Liver (tissue), 9 donors: ENCODE data around the gene MAN1C1. TPM values are rescaled to one million over a fixed set of nuclear protein-coding genes. Genes with fewer than 3 reads are reported as not detected.

Source experiments
- DNase-seq: peaks from one replicate; pipeline ENCODE4 v3.0.0-alpha.2; 2017; ENCODE audit warnings: low spot score
- H3K27ac ChIP-seq, 2 donors: one replicate each; pipeline ENCODE4 v1.7.0; 2013; ENCODE audit warnings: inconsistent platforms in 2 of 2, low read length in 2 of 2, control low read depth in 1 of 2, low read depth in 1 of 2, mild to moderate bottlenecking in 1 of 2
- H3K27me3 ChIP-seq, 4 donors: one replicate each; pipeline versions ENCODE4 v1.6.1 to v1.7.0; 2013; ENCODE audit warnings: low read length in 3 of 4, inconsistent platforms in 1 of 4, mild to moderate bottlenecking in 1 of 4, moderate library complexity in 1 of 4; ENCODE audit not compliant: control insufficient read depth in 4 of 4, insufficient read depth in 4 of 4
- H3K36me3 ChIP-seq, 4 donors: one replicate each; pipeline versions ENCODE4 v1.6.1 to v1.7.0; 2013; ENCODE audit warnings: low read length in 3 of 4, mild to moderate bottlenecking in 3 of 4, low read depth in 1 of 4, moderate library complexity in 1 of 4; ENCODE audit not compliant: control insufficient read depth in 4 of 4, insufficient read depth in 3 of 4
- H3K4me1 ChIP-seq, 4 donors: one replicate each; pipeline versions ENCODE4 v1.6.1 to v1.7.0; 2013; ENCODE audit warnings: low read length in 3 of 4, mild to moderate bottlenecking in 3 of 4, moderate library complexity in 1 of 4; ENCODE audit not compliant: control insufficient read depth in 4 of 4, insufficient read depth in 4 of 4
- H3K4me3 ChIP-seq, 3 donors: one replicate each; pipeline versions ENCODE4 v1.6.1 to v1.7.0; 2013; ENCODE audit warnings: low read length in 3 of 3, control low read depth in 1 of 3, low read depth in 1 of 3, mild to moderate bottlenecking in 1 of 3
- H3K9ac ChIP-seq, 2 donors: one replicate each; pipeline ENCODE4 v1.7.0; 2013; ENCODE audit warnings: low read length in 2 of 2, mild to moderate bottlenecking in 2 of 2, moderate library complexity in 2 of 2, control low read depth in 1 of 2, low read depth in 1 of 2
- H3K9me3 ChIP-seq, 4 donors: one replicate each; pipeline versions ENCODE4 v1.6.1 to v1.7.0; 2013; ENCODE audit warnings: low read length in 3 of 4; ENCODE audit not compliant: control insufficient read depth in 4 of 4
- EGR1 ChIP-seq, 2 donors: IDR thresholded peaks; 2 replicates each; pipeline ENCODE4 v1.6.1; 2016 to 2018; ENCODE audit warnings: antibody characterized with exemption in 2 of 2, low read depth in 2 of 2
- FOXA1 ChIP-seq: IDR thresholded peaks from 2 replicates; pipeline ENCODE4 v1.6.1; 2016; ENCODE audit warnings: antibody characterized with exemption
- GABPA ChIP-seq, 2 donors: IDR thresholded peaks in 1 of 2; conservative IDR thresholded peaks in 1 of 2; 2 replicates each; pipeline ENCODE4 v1.6.1; 2016; ENCODE audit warnings: antibody characterized with exemption in 2 of 2, mild to moderate bottlenecking in 1 of 2, moderate library complexity in 1 of 2
- HNF4A ChIP-seq, 2 donors: conservative IDR thresholded peaks; 2 replicates each; pipeline ENCODE4 v1.6.1; 2016; ENCODE audit warnings: antibody characterized with exemption in 2 of 2, mild to moderate bottlenecking in 2 of 2
- NR2F2 ChIP-seq: IDR thresholded peaks from 2 replicates; pipeline ENCODE4 v1.6.1; 2016; ENCODE audit warnings: antibody characterized with exemption
- RAD21 ChIP-seq, 2 donors: IDR thresholded peaks; 2 replicates each; pipeline ENCODE4 v1.6.1; 2016; ENCODE audit warnings: antibody characterized with exemption in 2 of 2, mild to moderate bottlenecking in 2 of 2
- SP1 ChIP-seq: IDR thresholded peaks from 2 replicates; pipeline ENCODE4 v1.6.1; 2018; ENCODE audit warnings: antibody characterized with exemption, mild to moderate bottlenecking
- WGBS: extraction: QIAGEN DNeasy Blood & Tissue Kit; methylation state at CpG from one replicate; pipeline ENCODE4 v1.1.7; 2013; 5-methylcytosine and 5-hydroxymethylcytosine counted together
- polyA plus RNA-seq, 2 donors: library from polyadenylated mRNA; stranded (reverse) in 1 of 2; unstranded in 1 of 2; fragments of 200-250 nt in 1 of 2; fragments of >200 nt in 1 of 2; fragmentation: Nextera tagmentation in 1 of 2; extraction: Ambion mirVana in 1 of 2; gene quantifications; one replicate each; pipeline versions ENCODE4 v1.2.1 to v1.2.3, GENCODE V29; 2013 to 2015
- total RNA-seq, 2 donors: library from RNA; depleted of rRNA; stranded (reverse); fragments of >200 nt; gene quantifications; one replicate each; pipeline ENCODE4 v1.2.3, GENCODE V29; 2014
- TF ChIP-seq, protein P1 (sequence below): IDR thresholded peaks from 2 replicates; pipeline ENCODE4 v1.6.1; 2016; ENCODE audit warnings: antibody characterized with exemption
- TF ChIP-seq, protein P2 (sequence below): IDR thresholded peaks from 2 replicates; pipeline ENCODE4 v1.6.1; 2016; ENCODE audit warnings: antibody characterized with exemption
- TF ChIP-seq, protein P3 (sequence below): IDR thresholded peaks from 2 replicates; pipeline ENCODE4 v1.6.1; 2016; ENCODE audit warnings: antibody characterized with exemption, mild to moderate bottlenecking
- TF ChIP-seq, protein P4 (sequence below): IDR thresholded peaks from 2 replicates; pipeline ENCODE4 v1.6.1; 2016; ENCODE audit warnings: antibody characterized with exemption
- donor health status: healthy.
- donor health status: healthy.
- donor health status: healthy.
- donor health status: healthy.
- donor health status: healthy.

The MAN1C1 gene
- total and polyA plus RNA-seq, 4 donors = 6.3 to 16.0 (median 8.1) TPM

DNA sequence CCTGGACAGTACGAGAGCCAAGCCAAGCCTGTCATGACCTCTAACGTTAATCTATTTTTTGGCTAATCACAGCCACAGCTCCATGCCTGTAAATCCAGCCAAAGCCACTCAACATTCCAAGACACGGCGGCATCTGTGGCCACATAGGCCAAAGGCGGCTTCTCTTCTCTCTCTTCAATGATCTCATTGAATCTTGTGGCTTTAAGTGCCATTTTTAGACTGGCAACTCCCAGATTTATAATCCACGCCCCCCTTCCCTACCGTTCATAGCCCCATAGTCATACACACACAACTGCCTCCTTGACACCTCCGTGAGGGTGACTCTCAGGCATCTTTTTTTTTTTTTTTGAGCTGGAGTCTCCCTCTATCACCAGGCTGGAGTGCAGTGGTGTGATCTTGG, 177.7 kb downstream of the MAN1C1 start:
- TF ChIP-seq RAD21 (IDR thresholded peaks at IDR 0.05) = no peak
- Histone ChIP-seq H3K9me3 (no peaks in the 10 kb centered on the region), H3K4me1 (peaks cover 0 to 9% (median 3%) of the 10 kb centered on the region in 4 donors), H3K27ac (no peak overlapping the region), H3K27me3 (no peaks in the 10 kb centered on the region), H3K36me3 (no peaks in the 10 kb centered on the region), H3K4me3 (no peak overlapping the region), H3K9ac (no peak overlapping the region)
- DNase-seq = no peak
- 75% methylated on average over 8 of the region's 8 CpGs for WGBS

DNA sequence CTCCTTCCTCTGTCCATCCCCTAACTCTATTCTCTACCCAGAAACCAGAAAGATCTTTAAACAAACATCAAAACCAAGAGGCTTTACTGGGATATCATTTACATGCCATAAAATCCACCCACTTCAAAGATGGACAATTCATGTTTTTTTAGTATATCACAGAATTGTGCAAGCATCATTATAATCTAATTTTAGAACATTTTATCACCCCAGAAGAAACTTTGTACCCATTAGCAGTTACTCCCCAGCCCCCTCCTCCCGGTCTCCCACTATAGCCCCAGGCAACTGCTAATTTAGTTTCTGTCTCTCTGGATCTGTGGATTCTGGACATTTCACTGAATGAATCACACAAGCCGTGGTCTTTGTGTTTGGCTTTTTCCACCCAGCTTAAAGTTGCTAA, 178.6 kb downstream of the MAN1C1 start:
- no peak for TF ChIP-seq NR2F2
- no peak for TF ChIP-seq FOXA1

DNA sequence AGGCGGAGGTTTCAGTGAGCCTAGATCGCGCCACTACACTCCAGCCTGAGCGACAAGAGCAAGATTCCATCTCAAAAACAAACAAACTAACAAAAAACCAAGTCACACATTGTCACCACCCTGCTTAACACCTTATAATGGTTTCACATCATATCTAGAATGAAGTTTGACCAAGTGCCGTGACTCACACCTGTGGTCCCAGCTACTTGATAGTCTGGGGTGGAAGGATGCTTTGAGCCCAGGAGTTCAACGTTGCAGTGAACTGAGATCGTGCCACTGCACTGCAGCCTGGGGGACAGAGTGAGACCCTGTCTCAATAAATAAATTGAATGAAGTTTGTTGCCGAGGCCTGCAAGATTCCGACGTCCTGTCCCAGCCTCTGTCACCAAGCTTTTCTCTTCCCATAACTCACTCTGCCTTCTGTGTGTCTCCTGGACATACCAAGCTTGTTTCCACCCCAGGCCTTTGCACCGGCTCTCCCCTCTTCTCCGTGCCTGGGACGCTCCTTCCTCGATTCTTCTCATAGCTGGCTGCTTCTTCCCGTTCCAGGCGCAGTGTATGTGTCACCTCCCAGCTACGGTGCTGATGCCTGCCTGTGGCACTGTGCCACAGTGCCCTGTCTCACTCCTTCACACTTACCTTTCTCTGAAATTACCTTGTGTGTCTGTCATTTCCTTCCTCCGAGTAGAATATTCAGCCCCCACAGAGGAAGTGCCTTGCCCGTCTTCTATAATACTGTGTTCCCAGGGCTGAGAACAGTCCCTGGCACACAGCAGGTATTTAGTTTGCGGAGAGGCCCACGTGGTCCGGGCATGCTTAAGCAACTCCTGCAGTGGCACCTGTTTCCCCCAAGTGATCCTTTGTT, 179.6 kb downstream of the MAN1C1 start:
- Histone ChIP-seq H3K27ac (peak overlapping the region in 1 of 2 donors; percentile 27), H3K4me3 (no peak overlapping the region), H3K27me3 (no peaks in the 10 kb centered on the region), H3K9me3 (no peaks in the 10 kb centered on the region), H3K4me1 (peaks cover 0 to 22% (median 10%) of the 10 kb centered on the region in 4 donors), H3K9ac (peak overlapping the region in 1 of 2 donors; percentile 25), H3K36me3 (no peaks in the 10 kb centered on the region)
- DNase-seq = no peak
- 79% methylated on average over 22 of the region's 22 CpGs for WGBS
- TF ChIP-seq RAD21 (IDR thresholded peaks at IDR 0.05) = no peak
- TF ChIP-seq, protein P1, sequence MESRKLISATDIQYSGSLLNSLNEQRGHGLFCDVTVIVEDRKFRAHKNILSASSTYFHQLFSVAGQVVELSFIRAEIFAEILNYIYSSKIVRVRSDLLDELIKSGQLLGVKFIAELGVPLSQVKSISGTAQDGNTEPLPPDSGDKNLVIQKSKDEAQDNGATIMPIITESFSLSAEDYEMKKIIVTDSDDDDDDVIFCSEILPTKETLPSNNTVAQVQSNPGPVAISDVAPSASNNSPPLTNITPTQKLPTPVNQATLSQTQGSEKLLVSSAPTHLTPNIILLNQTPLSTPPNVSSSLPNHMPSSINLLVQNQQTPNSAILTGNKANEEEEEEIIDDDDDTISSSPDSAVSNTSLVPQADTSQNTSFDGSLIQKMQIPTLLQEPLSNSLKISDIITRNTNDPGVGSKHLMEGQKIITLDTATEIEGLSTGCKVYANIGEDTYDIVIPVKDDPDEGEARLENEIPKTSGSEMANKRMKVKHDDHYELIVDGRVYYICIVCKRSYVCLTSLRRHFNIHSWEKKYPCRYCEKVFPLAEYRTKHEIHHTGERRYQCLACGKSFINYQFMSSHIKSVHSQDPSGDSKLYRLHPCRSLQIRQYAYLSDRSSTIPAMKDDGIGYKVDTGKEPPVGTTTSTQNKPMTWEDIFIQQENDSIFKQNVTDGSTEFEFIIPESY = no peak
- TF ChIP-seq, protein P2, sequence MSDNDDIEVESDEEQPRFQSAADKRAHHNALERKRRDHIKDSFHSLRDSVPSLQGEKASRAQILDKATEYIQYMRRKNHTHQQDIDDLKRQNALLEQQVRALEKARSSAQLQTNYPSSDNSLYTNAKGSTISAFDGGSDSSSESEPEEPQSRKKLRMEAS = no peak
- no peak for TF ChIP-seq NR2F2
- no peak for TF ChIP-seq EGR1 (IDR thresholded peaks at IDR 0.05; ENCODE audit: low read depth in 2 of 2)
- TF ChIP-seq SP1 = no peak
- no peak for TF ChIP-seq GABPA (IDR thresholded peaks at IDR 0.05 in 1 of 2, conservative IDR thresholded peaks at IDR 0.05 in 1 of 2)
- TF ChIP-seq, protein P3, sequence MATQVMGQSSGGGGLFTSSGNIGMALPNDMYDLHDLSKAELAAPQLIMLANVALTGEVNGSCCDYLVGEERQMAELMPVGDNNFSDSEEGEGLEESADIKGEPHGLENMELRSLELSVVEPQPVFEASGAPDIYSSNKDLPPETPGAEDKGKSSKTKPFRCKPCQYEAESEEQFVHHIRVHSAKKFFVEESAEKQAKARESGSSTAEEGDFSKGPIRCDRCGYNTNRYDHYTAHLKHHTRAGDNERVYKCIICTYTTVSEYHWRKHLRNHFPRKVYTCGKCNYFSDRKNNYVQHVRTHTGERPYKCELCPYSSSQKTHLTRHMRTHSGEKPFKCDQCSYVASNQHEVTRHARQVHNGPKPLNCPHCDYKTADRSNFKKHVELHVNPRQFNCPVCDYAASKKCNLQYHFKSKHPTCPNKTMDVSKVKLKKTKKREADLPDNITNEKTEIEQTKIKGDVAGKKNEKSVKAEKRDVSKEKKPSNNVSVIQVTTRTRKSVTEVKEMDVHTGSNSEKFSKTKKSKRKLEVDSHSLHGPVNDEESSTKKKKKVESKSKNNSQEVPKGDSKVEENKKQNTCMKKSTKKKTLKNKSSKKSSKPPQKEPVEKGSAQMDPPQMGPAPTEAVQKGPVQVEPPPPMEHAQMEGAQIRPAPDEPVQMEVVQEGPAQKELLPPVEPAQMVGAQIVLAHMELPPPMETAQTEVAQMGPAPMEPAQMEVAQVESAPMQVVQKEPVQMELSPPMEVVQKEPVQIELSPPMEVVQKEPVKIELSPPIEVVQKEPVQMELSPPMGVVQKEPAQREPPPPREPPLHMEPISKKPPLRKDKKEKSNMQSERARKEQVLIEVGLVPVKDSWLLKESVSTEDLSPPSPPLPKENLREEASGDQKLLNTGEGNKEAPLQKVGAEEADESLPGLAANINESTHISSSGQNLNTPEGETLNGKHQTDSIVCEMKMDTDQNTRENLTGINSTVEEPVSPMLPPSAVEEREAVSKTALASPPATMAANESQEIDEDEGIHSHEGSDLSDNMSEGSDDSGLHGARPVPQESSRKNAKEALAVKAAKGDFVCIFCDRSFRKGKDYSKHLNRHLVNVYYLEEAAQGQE = no peak
- no peak for TF ChIP-seq HNF4A (conservative IDR thresholded peaks at IDR 0.05)
- TF ChIP-seq, protein P4, sequence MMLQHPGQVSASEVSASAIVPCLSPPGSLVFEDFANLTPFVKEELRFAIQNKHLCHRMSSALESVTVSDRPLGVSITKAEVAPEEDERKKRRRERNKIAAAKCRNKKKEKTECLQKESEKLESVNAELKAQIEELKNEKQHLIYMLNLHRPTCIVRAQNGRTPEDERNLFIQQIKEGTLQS = no peak

More for the DNA sequence above, 178.6 kb downstream of the MAN1C1 start:
- no peak overlapping the region for H3K9ac ChIP-seq
- WGBS = 90% methylated on average over 2 of the region's 2 CpGs
- no peaks in the 10 kb centered on the region for H3K36me3 ChIP-seq
- H3K4me1 ChIP-seq = peaks cover 0 to 14% (median 4%) of the 10 kb centered on the region in 4 donors
- H3K27ac ChIP-seq = no peak overlapping the region
- no peaks in the 10 kb centered on the region for H3K9me3 ChIP-seq
- H3K4me3 ChIP-seq = no peak overlapping the region
- DNase-seq = no peak
- H3K27me3 ChIP-seq = no peaks in the 10 kb centered on the region
